ENCODE data around the gene SCN1A. TPM values are rescaled to one million over a fixed set of nuclear protein-coding genes. Genes with fewer than 3 reads are reported as not detected.

SCN1A gene
- total and polyA plus RNA-seq, 10 of the 15 experiments (the other 5 are each of a cell fraction or from before 2014, with no cell fraction given), result not detected

GRCh38 chr2:166032361-166032760 lies 95.5 kb downstream of the SCN1A start:
- H4K20me1 ChIP-seq (ENCODE audit: control insufficient read depth, insufficient read depth), result no peaks in the 10 kb centered on the region
- ChIA-PET RAD21 (ENCODE audit: unreplicated experiment) (no interaction called here), CTCF (interaction anchor here (0.7 to 1.0 kb wide), 2 partner anchors 8 to 25 kb away, joined by 3 read pairs; no protein-coding TSS in a partner anchor), POLR2A (no interaction called here), SMC1A (ENCODE audit: uncharacterized antibody, unreplicated experiment) (no interaction called here)
- no peak for FAIRE-seq
- H3K36me3 ChIP-seq (ENCODE audit: control insufficient read depth in 2 of 2, insufficient read depth in 2 of 2, low read length in 1 of 2), result no peaks in the 10 kb centered on the region
- no peak for DNase-seq (ENCODE audit: low read depth, low spot score)
- H3K4me2 ChIP-seq (ENCODE audit: control insufficient read depth, insufficient read depth), result no peak overlapping the region
- no peak overlapping the region for H3K9ac ChIP-seq (ENCODE audit: control insufficient read depth, insufficient read depth, low read length)
- BruUV-seq (replicated peaks), result no TSS peak
- H3K79me2 ChIP-seq (ENCODE audit: control insufficient read depth, insufficient read depth, low read length), result no peaks in the 10 kb centered on the region
- 3% methylated on average over 1 of the region's 1 CpG for WGBS (ENCODE audit: insufficient coverage, insufficient replicate concordance, low lambda C conversion rate, missing lambda C conversion rate)
- no peaks in the 10 kb centered on the region for H3K27me3 ChIP-seq (replicated peaks in 1 of 2; ENCODE audit: control insufficient read depth in 2 of 2, insufficient read depth in 2 of 2, low read length in 1 of 2)
- no peak overlapping the region for H3K27ac ChIP-seq (ENCODE audit: control insufficient read depth, insufficient read depth)
- no peak overlapping the region for H2AFZ ChIP-seq (ENCODE audit: control insufficient read depth, low read depth, low read length)
- no peaks in the 10 kb centered on the region for H3K4me1 ChIP-seq (ENCODE audit: control insufficient read depth, insufficient read depth, low read length)
- no peak overlapping the region for H3K4me3 ChIP-seq
- TF ChIP-seq SP1 (IDR thresholded peaks at IDR 0.05; ENCODE audit: low read depth, low read length), result no peak
- TF ChIP-seq FOXK2 (IDR thresholded peaks at IDR 0.05), result no peak
- TF ChIP-seq WRNIP1 (IDR thresholded peaks at IDR 0.05; ENCODE audit: borderline replicate concordance, low read depth, low read length), result no peak
- TF ChIP-seq RUNX3 (IDR thresholded peaks at IDR 0.05; ENCODE audit: low read length), result no peak
- TF ChIP-seq GABPA (IDR thresholded peaks at IDR 0.05; ENCODE audit: low read depth), result no peak
- TF ChIP-seq NFXL1 (IDR thresholded peaks at IDR 0.05; ENCODE audit: borderline replicate concordance), result no peak
- TF ChIP-seq POU2F2 (IDR thresholded peaks at IDR 0.05; ENCODE audit: borderline replicate concordance, low read depth, low read length), result no peak
- no peak for TF ChIP-seq TCF3 (IDR thresholded peaks at IDR 0.05; ENCODE audit: borderline replicate concordance, insufficient read depth, low read depth, low read length)
- TF ChIP-seq YBX1 (IDR thresholded peaks at IDR 0.05), result no peak
- no peak for TF ChIP-seq CUX1 (IDR thresholded peaks at IDR 0.05; ENCODE audit: insufficient replicate concordance, low read depth, low read length)
- TF ChIP-seq CBX3 (IDR thresholded peaks at IDR 0.05; ENCODE audit: borderline replicate concordance, low read depth), result no peak
- TF ChIP-seq PRDM15 (CRISPR knock-in tag; IDR thresholded peaks at IDR 0.05), result no peak
- no peak for TF ChIP-seq TBL1XR1 (IDR thresholded peaks at IDR 0.05; ENCODE audit: low read depth, low read length)
- ATAC-seq, result no peak
- intact Hi-C loops (cut with micrococcal nuclease; ENCODE audit: unreplicated experiment), result no loop called here
- no peaks in the 10 kb centered on the region for H3K9me3 ChIP-seq (replicated peaks; ENCODE audit: control insufficient read depth, insufficient read depth, low read length)
- in situ Hi-C loops (cut with MboI), result no loop called here

Measured in GM12878 (cell line).